Tibial nerve (tissue), 4 donors: ENCODE measurements around the gene BORCS6. TPM values are rescaled to one million over a fixed set of nuclear protein-coding genes. Genes with fewer than 3 reads are reported as not detected.
A peak's percentile ranks its signal among the peaks of the same experiment; 100 is the strongest.

Experiments
- DNase-seq, 2 donors: peaks; one replicate each; pipeline ENCODE4 v3.0.0-alpha.2; 2019; ENCODE audit warnings: low spot score in 2 of 2
- H3K27ac ChIP-seq, 4 donors: fragments of 200-600 bp; sonication (generic) in 3 of 4; one replicate each; pipeline ENCODE4 v1.5.1; 2017 to 2019; ENCODE audit warnings: mild to moderate bottlenecking in 1 of 4
- H3K27me3 ChIP-seq, 2 donors: fragments of 200-600 bp; sonication (generic) in 1 of 2; one replicate each; pipeline versions ENCODE4 v1.5.1 to v1.6.0; 2017 to 2019
- H3K36me3 ChIP-seq, 3 donors: fragments of 200-600 bp; sonication (generic); one replicate each; pipeline ENCODE4 v1.5.1; 2018 to 2019
- H3K4me1 ChIP-seq, 4 donors: fragments of 200-600 bp; sonication (generic) in 3 of 4; one replicate each; pipeline ENCODE4 v1.5.1; 2017 to 2019
- H3K4me3 ChIP-seq, 4 donors: fragments of 200-600 bp; sonication (generic) in 3 of 4; one replicate each; pipeline ENCODE4 v1.5.1; 2017 to 2019; ENCODE audit warnings: mild to moderate bottlenecking in 1 of 4, moderate library complexity in 1 of 4
- H3K9me3 ChIP-seq, 4 donors: fragments of 200-600 bp; sonication (generic) in 3 of 4; one replicate each; pipeline ENCODE4 v1.5.1; 2017 to 2019
- EP300 ChIP-seq, 2 donors: sonication (generic); formaldehyde crosslinking; IDR thresholded peaks; one replicate each; pipeline ENCODE4 v1.6.1; 2017; ENCODE audit warnings: antibody characterized with exemption in 2 of 2, mild to moderate bottlenecking in 1 of 2
- POLR2A ChIP-seq, 2 donors: fragments of 450-650 bp; IDR thresholded peaks; one replicate each; pipeline ENCODE4 v1.6.1; 2017; ENCODE audit warnings: antibody characterized with exemption in 2 of 2, mild to moderate bottlenecking in 2 of 2, moderate library complexity in 2 of 2
- WGBS, 2 donors: methylation state at CpG; one replicate each; pipeline ENCODE4 v1.1.5; 2018; 5-methylcytosine and 5-hydroxymethylcytosine counted together
- total RNA-seq, 4 donors: library from RNA; depleted of rRNA; stranded (reverse); fragments of >200 nt; gene quantifications; one replicate each; pipeline ENCODE4 v1.1.0, GENCODE V29; 2016
- TF ChIP-seq, protein P1 (sequence below), 5 experiments: fragments of 200-600 bp in 3 of 5; fragments of 450-650 bp in 2 of 5; sonication (generic) in 3 of 5; IDR thresholded peaks; one replicate each; pipeline ENCODE4 v1.5.1; 2016 to 2019; ENCODE audit warnings: antibody characterized with exemption in 5 of 5, mild to moderate bottlenecking in 3 of 5, moderate library complexity in 2 of 5

The BORCS6 gene
- total RNA-seq, 4 donors from 2014 or later: 13.8 to 22.4 (median 19.4) TPM

DNA sequence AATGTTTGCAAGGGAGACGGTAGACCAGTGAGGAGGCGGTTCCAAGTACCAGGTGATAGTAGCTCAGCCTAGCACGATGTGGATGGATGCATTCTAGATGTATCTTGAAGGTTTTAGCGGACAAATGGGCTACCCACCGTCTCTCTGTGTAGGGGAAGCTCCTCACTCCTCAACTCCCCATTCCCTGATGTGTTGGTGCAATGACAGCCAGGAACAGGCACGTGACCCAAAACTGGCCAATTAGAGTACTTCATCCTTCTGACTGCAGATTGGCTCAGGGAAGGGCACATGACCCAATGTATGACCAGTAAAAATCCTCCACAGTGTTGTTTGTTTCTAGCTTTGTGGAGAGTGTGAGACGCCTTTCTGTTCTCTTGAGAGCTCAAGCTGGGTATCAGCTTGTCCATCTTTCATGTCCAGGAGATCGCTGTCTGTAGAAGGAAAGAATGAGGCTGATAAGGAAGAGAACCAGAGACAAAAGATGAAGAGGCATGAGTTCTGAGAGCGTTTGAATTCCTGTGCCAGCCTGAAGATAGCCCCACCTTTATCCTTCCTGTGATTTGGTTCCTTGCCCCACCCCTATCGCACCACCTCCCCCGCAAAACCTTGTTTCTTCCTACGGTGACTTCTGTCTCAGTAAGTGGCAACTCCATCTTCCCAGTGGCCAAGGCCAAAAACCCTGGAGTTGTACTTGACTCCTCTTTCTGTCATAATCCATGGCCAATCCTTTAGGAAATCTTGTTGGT is 2.3 kb upstream of the BORCS6 start:
- peak; percentile 78 to 96 for DNase-seq
- H3K36me3 ChIP-seq: no peaks in the 10 kb centered on the region
- H3K4me3 ChIP-seq: peak overlapping the region; percentile 20 to 50 (median 36)
- peak; percentile 92 to 95 for TF ChIP-seq POLR2A (IDR thresholded peaks at IDR 0.05)
- TF ChIP-seq, protein P1, sequence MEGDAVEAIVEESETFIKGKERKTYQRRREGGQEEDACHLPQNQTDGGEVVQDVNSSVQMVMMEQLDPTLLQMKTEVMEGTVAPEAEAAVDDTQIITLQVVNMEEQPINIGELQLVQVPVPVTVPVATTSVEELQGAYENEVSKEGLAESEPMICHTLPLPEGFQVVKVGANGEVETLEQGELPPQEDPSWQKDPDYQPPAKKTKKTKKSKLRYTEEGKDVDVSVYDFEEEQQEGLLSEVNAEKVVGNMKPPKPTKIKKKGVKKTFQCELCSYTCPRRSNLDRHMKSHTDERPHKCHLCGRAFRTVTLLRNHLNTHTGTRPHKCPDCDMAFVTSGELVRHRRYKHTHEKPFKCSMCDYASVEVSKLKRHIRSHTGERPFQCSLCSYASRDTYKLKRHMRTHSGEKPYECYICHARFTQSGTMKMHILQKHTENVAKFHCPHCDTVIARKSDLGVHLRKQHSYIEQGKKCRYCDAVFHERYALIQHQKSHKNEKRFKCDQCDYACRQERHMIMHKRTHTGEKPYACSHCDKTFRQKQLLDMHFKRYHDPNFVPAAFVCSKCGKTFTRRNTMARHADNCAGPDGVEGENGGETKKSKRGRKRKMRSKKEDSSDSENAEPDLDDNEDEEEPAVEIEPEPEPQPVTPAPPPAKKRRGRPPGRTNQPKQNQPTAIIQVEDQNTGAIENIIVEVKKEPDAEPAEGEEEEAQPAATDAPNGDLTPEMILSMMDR (IDR thresholded peaks at IDR 0.05): no peak
- peak; percentile 48 to 99 for TF ChIP-seq EP300 (IDR thresholded peaks at IDR 0.05)
- WGBS, 2 donors: 8 to 15% methylated on average over 12 of the region's 12 CpGs
- peaks cover 0 to 43% (median 20%) of the 10 kb centered on the region in 4 donors for H3K4me1 ChIP-seq
- no peaks in the 10 kb centered on the region for H3K9me3 ChIP-seq
- peak overlapping the region; percentile 80 to 99 (median 92) for H3K27ac ChIP-seq
- H3K27me3 ChIP-seq: no peaks in the 10 kb centered on the region

DNA sequence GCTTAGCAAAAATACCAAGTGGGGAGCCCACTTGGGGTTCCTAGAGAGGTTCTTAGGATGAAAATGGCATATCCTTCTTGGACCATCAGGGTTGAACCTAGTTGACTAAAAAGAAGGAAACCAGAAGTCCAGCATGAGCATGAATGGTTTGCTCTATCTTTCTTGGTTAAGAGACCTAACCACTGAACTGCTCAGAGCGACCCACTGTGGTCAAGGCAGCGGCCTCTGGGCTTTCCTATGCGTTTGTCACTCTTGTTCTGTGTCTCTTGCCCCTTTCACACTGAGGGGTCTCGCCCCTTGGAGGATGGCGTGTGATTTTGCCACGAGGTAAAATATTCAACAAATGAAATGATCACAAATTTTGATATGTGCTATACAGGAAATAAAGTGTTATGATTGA is 526 bp upstream of the BORCS6 start:
- DNase-seq: no peak
- Histone ChIP-seq H3K9me3 (no peaks in the 10 kb centered on the region), H3K4me3 (peak overlapping the region in 2 of 4 donors; percentile 65 to 93), H3K27ac (peak overlapping the region; percentile 88 to 99 (median 93)), H3K4me1 (peaks cover 0 to 43% (median 20%) of the 10 kb centered on the region in 4 donors), H3K27me3 (no peaks in the 10 kb centered on the region), H3K36me3 (no peaks in the 10 kb centered on the region)
- TF ChIP-seq EP300 (IDR thresholded peaks at IDR 0.05): no peak
- WGBS, 2 donors: 37 to 45% methylated on average over 6 of the region's 6 CpGs

DNA sequence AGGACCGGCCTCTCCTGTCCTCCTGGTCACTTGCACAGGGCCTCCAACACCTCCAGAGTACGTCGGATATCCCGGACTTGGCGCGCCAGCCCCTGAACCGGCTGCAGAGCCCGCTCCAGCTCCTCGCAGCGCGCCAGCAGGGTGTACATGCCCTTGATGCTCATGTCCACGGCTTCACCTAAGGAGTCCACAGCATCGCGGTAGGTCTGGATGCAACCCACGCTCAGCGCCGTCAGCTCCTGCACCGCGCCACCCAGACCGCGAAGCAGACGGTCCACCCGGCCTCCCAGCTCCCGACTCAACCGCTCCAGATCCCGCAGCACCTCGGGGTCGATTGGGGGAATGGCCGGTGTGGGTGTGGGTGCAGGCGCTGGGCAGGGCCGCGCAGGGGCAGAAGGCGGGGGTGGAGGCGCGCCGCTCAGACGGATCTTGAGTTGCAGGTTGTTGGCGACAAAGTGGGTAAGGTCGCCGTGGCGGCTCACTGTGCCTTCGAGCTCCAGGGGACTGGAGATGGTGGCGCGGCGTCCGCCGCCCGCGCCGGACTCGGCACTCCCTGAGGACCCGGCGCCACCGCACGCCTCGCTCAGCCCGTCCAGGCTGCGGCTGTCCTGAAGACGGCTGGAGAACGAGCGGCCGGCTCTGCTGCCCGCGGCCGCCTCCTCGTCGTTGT is 804 bp downstream of the BORCS6 start:
- no peaks in the 10 kb centered on the region for H3K9me3 ChIP-seq
- no peaks in the 10 kb centered on the region for H3K36me3 ChIP-seq
- 1 to 7% methylated on average over 20 to 31 of the region's 67 CpGs for WGBS, 2 donors
- DNase-seq: no peak
- H3K4me1 ChIP-seq: peaks cover 0 to 43% (median 20%) of the 10 kb centered on the region in 4 donors
- H3K27ac ChIP-seq: peak overlapping the region; percentile 88 to 99 (median 98)
- peak overlapping the region; percentile 54 to 93 (median 70) for H3K4me3 ChIP-seq
- no peak for TF ChIP-seq POLR2A (IDR thresholded peaks at IDR 0.05)
- no peak for TF ChIP-seq EP300 (IDR thresholded peaks at IDR 0.05)
- TF ChIP-seq, protein P1 (IDR thresholded peaks at IDR 0.05): peak in 1 of 5 experiments; percentile 12
- H3K27me3 ChIP-seq: no peaks in the 10 kb centered on the region

DNA sequence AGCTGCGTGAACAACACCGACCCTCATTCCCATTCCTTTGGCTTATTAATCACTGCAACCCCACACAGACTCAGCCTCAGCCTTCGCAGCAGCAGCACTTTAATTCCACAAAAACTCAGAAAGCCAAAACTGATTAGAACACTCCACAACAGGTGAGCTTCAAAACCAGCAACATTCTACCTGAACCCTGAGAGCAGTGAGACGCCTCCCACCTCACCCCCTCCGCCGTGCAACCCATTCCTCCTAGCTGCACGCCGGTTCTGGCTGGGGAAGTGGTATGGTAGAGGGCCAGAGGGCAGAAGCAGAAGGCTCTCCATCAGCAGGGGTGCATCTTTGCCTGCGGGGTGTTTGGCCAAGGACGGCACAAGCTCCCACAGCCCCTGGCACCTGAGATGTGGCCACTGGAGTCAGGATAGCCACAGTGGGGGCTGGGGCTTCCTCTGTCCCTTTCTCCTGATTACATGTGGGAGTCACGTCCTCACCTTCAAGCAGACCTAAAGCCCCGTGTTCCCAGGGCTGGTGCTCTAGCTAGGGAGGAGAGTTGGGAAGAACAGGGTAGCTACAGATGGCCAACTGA is 1.6 kb downstream of the BORCS6 start:
- Histone ChIP-seq H3K4me3 (peak overlapping the region; percentile 54 to 93 (median 70)), H3K9me3 (no peaks in the 10 kb centered on the region), H3K36me3 (no peaks in the 10 kb centered on the region), H3K27ac (peak overlapping the region; percentile 88 to 99 (median 98)), H3K4me1 (peaks cover 0 to 43% (median 20%) of the 10 kb centered on the region in 4 donors), H3K27me3 (no peaks in the 10 kb centered on the region)
- DNase-seq: no peak
- 29 to 33% methylated on average over 12 of the region's 12 CpGs for WGBS, 2 donors
- TF ChIP-seq, protein P1 (IDR thresholded peaks at IDR 0.05): no peak
- no peak for TF ChIP-seq EP300 (IDR thresholded peaks at IDR 0.05)
- no peak for TF ChIP-seq POLR2A (IDR thresholded peaks at IDR 0.05)

DNA sequence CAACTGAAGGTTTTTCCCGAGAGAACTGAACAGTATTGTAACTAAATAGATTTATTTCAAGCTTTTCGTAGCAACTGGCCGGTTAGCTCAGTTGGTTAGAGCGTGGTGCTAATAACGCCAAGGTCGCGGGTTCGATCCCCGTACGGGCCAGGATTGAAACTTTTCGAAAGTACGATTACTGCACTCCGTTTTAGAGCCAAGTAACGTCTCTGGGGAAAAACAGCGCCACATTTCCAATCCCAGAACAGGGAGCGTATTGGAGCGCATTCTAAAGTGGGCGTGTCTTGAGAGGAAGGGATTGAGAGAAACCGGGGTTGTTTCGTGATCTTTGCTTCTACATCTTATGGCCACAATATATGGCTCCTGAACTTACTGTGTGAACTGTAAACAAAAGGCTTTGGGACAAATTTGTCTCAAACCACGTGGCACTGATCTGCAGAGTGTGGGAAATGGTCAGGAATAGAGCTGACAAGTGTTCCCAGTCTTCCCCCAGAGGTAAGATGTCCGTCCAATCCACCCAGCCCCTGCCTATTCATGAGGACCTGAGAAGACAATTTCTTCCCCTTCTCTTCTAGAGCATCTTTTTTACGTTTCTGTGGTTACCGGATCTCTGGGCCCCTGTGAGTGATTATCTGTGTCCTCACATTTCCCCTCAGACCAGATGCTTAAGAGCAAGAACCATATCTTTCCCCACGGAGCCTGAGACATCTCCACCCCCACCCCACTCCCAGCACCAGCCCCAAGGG is 2.3 kb downstream of the BORCS6 start:
- TF ChIP-seq, protein P1 (IDR thresholded peaks at IDR 0.05): no peak
- TF ChIP-seq POLR2A (IDR thresholded peaks at IDR 0.05): peak in 1 of 2 donors; percentile 40
- TF ChIP-seq EP300 (IDR thresholded peaks at IDR 0.05): peak in 1 of 2 donors; percentile 90
- no peaks in the 10 kb centered on the region for H3K36me3 ChIP-seq
- peaks cover 0 to 41% (median 20%) of the 10 kb centered on the region in 4 donors for H3K4me1 ChIP-seq
- no peaks in the 10 kb centered on the region for H3K9me3 ChIP-seq
- no peaks in the 10 kb centered on the region for H3K27me3 ChIP-seq
- peak; percentile 89 to 97 for DNase-seq
- peak overlapping the region; percentile 88 to 99 (median 98) for H3K27ac ChIP-seq
- H3K4me3 ChIP-seq: peak overlapping the region; percentile 39 to 77 (median 64)
- WGBS, 2 donors: 0 to 1% methylated on average over 25 of the region's 25 CpGs
